GM12878 (cell line): ENCODE data around the gene CFAP70. TPM values are rescaled to one million over a fixed set of nuclear protein-coding genes. Genes with fewer than 3 reads are reported as not detected.

Source experiments
- ATAC-seq: fragments of 200-7000 bp; cut with Tn5 transposase; 3 replicates; pipeline ENCODE4 v1.9.1; 2020; ENCODE audit warnings: mild to moderate bottlenecking, moderate library complexity
- BruUV-seq: library from RNA; stranded (reverse); fragments of 400-500 nt; replicated peaks from 2 replicates; lab custom pipeline; 2021; lab: Mats Ljungman, UMichigan
- CTCF ChIA-PET: fragments of 300-600 bp; sonication (Branson Sonifier 250); formaldehyde crosslinking; extraction: SDS; loops from one replicate; lab custom pipeline; 2021; ENCODE audit warnings: inconsistent platforms; lab: Yijun Ruan, JAX
- POLR2A ChIA-PET: fragments of 350-600 bp; formaldehyde crosslinking; extraction: SDS; loops from one replicate; lab custom pipeline; 2021; ENCODE audit warnings: inconsistent platforms; lab: Charles Lee
- RAD21 ChIA-PET: fragments of 300-600 bp; sonication (Branson Sonifier 250); formaldehyde crosslinking; loops from one replicate; lab custom pipeline; 2023; ENCODE audit warnings: antibody characterized with exemption; ENCODE audit not compliant: unreplicated experiment; lab: Charles Lee
- SMC1A ChIA-PET: fragments of 300-600 bp; sonication (Branson Sonifier 250); formaldehyde crosslinking; loops from one replicate; lab custom pipeline; 2023; ENCODE audit not compliant: unreplicated experiment, uncharacterized antibody; lab: Charles Lee
- DNase-seq: peaks from one replicate; pipeline ENCODE4 v3.0.0-alpha.2; 2011; ENCODE audit warnings: low read depth, low spot score
- FAIRE-seq: peaks from 3 replicates; lab custom pipeline; 2011; peaks lifted over from hg19 to GRCh38; lab: Jason Lieb, UNC
- H2AFZ ChIP-seq: 2 replicates; pipeline ENCODE4 v1.6.0; 2011; ENCODE audit warnings: low read depth, low read length, control low read depth; ENCODE audit not compliant: control insufficient read depth
- H3K27ac ChIP-seq: 2 replicates; pipeline ENCODE4 v1.5.1; 2011; ENCODE audit warnings: control low read depth; ENCODE audit not compliant: control insufficient read depth, insufficient read depth
- H3K27me3 ChIP-seq, 2 experiments: replicated peaks in 1 of 2; 2 replicates each; pipeline versions ENCODE4 v1.6.0 to v1.6.1; 2011; ENCODE audit warnings: low read length in 1 of 2; ENCODE audit not compliant: control insufficient read depth in 2 of 2, insufficient read depth in 2 of 2
- H3K36me3 ChIP-seq, 2 experiments: 2 replicates each; pipeline ENCODE4 v1.5.1; 2011; ENCODE audit warnings: low read length in 1 of 2; ENCODE audit not compliant: control insufficient read depth in 2 of 2, insufficient read depth in 2 of 2
- H3K4me1 ChIP-seq: 2 replicates; pipeline ENCODE4 v1.6.1; 2011; ENCODE audit warnings: mild to moderate bottlenecking, low read length, moderate library complexity, mixed read lengths; ENCODE audit not compliant: control insufficient read depth, insufficient read depth
- H3K4me2 ChIP-seq: 2 replicates; pipeline ENCODE4 v1.6.0; 2011; ENCODE audit warnings: control low read depth; ENCODE audit not compliant: control insufficient read depth, insufficient read depth
- H3K4me3 ChIP-seq: fragments of 200-600 bp; sonication (generic); 2 replicates; pipeline ENCODE4 v1.5.1; 2016
- H3K79me2 ChIP-seq: 2 replicates; pipeline ENCODE4 v1.6.0; 2011; ENCODE audit warnings: low read length; ENCODE audit not compliant: control insufficient read depth, insufficient read depth
- H3K9ac ChIP-seq: 2 replicates; pipeline ENCODE4 v1.8.0; 2011; ENCODE audit warnings: low read length, control low read depth, mixed read lengths; ENCODE audit not compliant: control insufficient read depth, insufficient read depth
- H3K9me3 ChIP-seq: replicated peaks from 3 replicates; pipeline ENCODE4 v1.5.1; 2011; ENCODE audit warnings: mild to moderate bottlenecking, low read length; ENCODE audit not compliant: control insufficient read depth, insufficient read depth
- H4K20me1 ChIP-seq: 2 replicates; pipeline ENCODE4 v1.6.0; 2011; ENCODE audit not compliant: control insufficient read depth, insufficient read depth
- ATF7 ChIP-seq: fragments of 450-650 bp; IDR thresholded peaks from 2 replicates; pipeline ENCODE4 v1.6.1; 2016; ENCODE audit warnings: low read depth, mild to moderate bottlenecking
- CREB1 ChIP-seq: IDR thresholded peaks from 2 replicates; pipeline ENCODE4 v1.6.1; 2012; ENCODE audit warnings: low read depth, mild to moderate bottlenecking, inconsistent platforms
- NFYA ChIP-seq: IDR thresholded peaks from 2 replicates; pipeline ENCODE4 v1.6.1; 2011; ENCODE audit warnings: low read depth, mild to moderate bottlenecking, low read length, improper control_type of control experiment, borderline replicate concordance
- NKRF ChIP-seq: fragments of 450-650 bp; conservative IDR thresholded peaks from 2 replicates; pipeline ENCODE4 v1.6.1; 2017; ENCODE audit warnings: mild to moderate bottlenecking, moderate library complexity
- POLR2A ChIP-seq: IDR thresholded peaks from 2 replicates; pipeline ENCODE4 v1.6.1; 2011; ENCODE audit warnings: low read depth, mild to moderate bottlenecking, low read length
- RCOR1 ChIP-seq: conservative IDR thresholded peaks from 2 replicates; pipeline ENCODE4 v1.6.1; 2012; ENCODE audit warnings: low read depth, low read length, improper control_type of control experiment
- TCF7 ChIP-seq: IDR thresholded peaks from 2 replicates; pipeline ENCODE4 v1.6.1; 2014; ENCODE audit warnings: antibody characterized with exemption, borderline replicate concordance
- WRNIP1 ChIP-seq: IDR thresholded peaks from 2 replicates; pipeline ENCODE4 v1.6.1; 2011; ENCODE audit warnings: low read depth, low read length, improper control_type of control experiment, borderline replicate concordance
- WGBS: methylation state at CpG from one replicate; pipeline ENCODE4 v1.1.6; 2016; ENCODE audit warnings: low lambda C conversion rate; ENCODE audit not compliant: insufficient replicate concordance, insufficient coverage; ENCODE audit errors: missing lambda C conversion rate; 5-methylcytosine and 5-hydroxymethylcytosine counted together
- in situ Hi-C: fragments of 300-500 bp; cut with MboI; formaldehyde crosslinking; loops from 9 replicates; pipeline ENCODE4 v1.14.3; 2018; ENCODE audit warnings: mixed read lengths
- intact Hi-C: fragments of 100-400 bp; cut with micrococcal nuclease; formaldehyde crosslinking; loops from one replicate; pipeline ENCODE4 v1.14.2; 2022; ENCODE audit not compliant: unreplicated experiment
- polyA plus RNA-seq, 11 experiments: library from polyadenylated mRNA; depleted of rRNA in 4 of 11; unstranded in 6 of 11; stranded (reverse) in 5 of 11; fragments of >200 nt; fragmentation: Nextera tagmentation in 4 of 11; fragmentation: Illumina TruSeq in 1 of 11; extraction: Ambion mirVana in 4 of 11; extraction: Trizol in 1 of 11; gene quantifications; 1 replicate in 1 of 11; 2 replicates in 10 of 11; pipeline versions ENCODE4 v1.2.1 to v1.2.3, GENCODE V29; 2011 to 2016; ENCODE audit warnings: inconsistent platforms in 2 of 11, missing spikeins in 2 of 11, low read depth in 1 of 11
- total RNA-seq, 4 experiments: library from RNA; depleted of rRNA in 3 of 4; stranded (reverse); fragments of >200 nt in 3 of 4; fragmentation: Illumina TruSeq in 1 of 4; extraction: Trizol in 1 of 4; gene quantifications; 2 replicates each; pipeline versions ENCODE4 v1.2.1 to v1.2.3, GENCODE V29; 2013 to 2021
- TF ChIP-seq, protein P1 (sequence below): fragments of 450-650 bp; IDR thresholded peaks from 2 replicates; pipeline ENCODE4 v1.6.1; 2017; ENCODE audit warnings: mild to moderate bottlenecking, moderate library complexity
- TF ChIP-seq, protein P2 (sequence below): IDR thresholded peaks from 2 replicates; pipeline ENCODE4 v1.6.1; 2011; ENCODE audit warnings: borderline replicate concordance, low read depth, mild to moderate bottlenecking, moderate library complexity, low read length; ENCODE audit not compliant: insufficient read depth, poor library complexity, severe bottlenecking

The CFAP70 gene
- total and polyA plus RNA-seq, 10 of the 15 experiments (the other 5 are each of a cell fraction or from before 2014, with no cell fraction given): 0.21 to 1.1 (median 0.42) TPM

GRCh38 chr10:73209705-73210104 lies 149.0 kb downstream of the CFAP70 start:
- intact Hi-C loops: no loop called here

DNA sequence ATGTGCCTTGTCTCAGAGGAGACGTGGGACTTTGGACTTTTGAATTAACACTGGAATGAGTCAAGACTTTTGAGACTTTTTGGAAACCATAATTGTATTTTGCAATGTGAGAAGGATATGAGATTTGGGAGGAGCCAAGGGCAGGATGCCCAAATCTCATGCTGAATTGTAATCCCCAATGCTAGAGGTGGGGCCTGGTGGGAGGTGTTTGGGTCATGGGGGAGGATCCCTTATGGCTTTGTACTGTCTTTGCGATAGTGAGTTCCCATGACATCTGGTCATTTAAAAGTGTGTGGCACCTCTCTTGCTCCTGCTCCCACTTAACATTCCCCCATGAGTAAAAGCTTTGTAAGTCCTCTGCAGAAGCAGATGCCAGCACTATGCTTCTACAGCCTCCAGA lies 150.8 kb downstream of the CFAP70 start:
- H3K4me3 ChIP-seq: no peak overlapping the region
- no TSS peak for BruUV-seq
- TF ChIP-seq POLR2A: no peak
- no peak for TF ChIP-seq NKRF
- TF ChIP-seq, protein P1, sequence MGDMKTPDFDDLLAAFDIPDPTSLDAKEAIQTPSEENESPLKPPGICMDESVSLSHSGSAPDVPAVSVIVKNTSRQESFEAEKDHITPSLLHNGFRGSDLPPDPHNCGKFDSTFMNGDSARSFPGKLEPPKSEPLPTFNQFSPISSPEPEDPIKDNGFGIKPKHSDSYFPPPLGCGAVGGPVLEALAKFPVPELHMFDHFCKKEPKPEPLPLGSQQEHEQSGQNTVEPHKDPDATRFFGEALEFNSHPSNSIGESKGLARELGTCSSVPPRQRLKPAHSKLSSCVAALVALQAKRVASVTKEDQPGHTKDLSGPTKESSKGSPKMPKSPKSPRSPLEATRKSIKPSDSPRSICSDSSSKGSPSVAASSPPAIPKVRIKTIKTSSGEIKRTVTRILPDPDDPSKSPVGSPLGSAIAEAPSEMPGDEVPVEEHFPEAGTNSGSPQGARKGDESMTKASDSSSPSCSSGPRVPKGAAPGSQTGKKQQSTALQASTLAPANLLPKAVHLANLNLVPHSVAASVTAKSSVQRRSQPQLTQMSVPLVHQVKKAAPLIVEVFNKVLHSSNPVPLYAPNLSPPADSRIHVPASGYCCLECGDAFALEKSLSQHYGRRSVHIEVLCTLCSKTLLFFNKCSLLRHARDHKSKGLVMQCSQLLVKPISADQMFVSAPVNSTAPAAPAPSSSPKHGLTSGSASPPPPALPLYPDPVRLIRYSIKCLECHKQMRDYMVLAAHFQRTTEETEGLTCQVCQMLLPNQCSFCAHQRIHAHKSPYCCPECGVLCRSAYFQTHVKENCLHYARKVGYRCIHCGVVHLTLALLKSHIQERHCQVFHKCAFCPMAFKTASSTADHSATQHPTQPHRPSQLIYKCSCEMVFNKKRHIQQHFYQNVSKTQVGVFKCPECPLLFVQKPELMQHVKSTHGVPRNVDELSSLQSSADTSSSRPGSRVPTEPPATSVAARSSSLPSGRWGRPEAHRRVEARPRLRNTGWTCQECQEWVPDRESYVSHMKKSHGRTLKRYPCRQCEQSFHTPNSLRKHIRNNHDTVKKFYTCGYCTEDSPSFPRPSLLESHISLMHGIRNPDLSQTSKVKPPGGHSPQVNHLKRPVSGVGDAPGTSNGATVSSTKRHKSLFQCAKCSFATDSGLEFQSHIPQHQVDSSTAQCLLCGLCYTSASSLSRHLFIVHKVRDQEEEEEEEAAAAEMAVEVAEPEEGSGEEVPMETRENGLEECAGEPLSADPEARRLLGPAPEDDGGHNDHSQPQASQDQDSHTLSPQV: no peak
- TF ChIP-seq TCF7: no peak
- no peak for TF ChIP-seq ATF7
- no peak for TF ChIP-seq WRNIP1
- no peak for TF ChIP-seq CREB1
- TF ChIP-seq, all 136 proteins: peak for 0
- RAD21 ChIA-PET: no interaction called here
- H3K79me2 ChIP-seq: no peaks in the 10 kb centered on the region
- H3K27me3 ChIP-seq: no peaks in the 10 kb centered on the region
- DNase-seq (no peak), FAIRE-seq (no peak), ATAC-seq (no peak)
- intact Hi-C loops (no loop called here), in situ Hi-C loops (no loop called here)
- no peak overlapping the region for H3K4me2 ChIP-seq
- H3K4me1 ChIP-seq: no peaks in the 10 kb centered on the region
- no peaks in the 10 kb centered on the region for H3K9me3 ChIP-seq
- no peaks in the 10 kb centered on the region for H4K20me1 ChIP-seq
- SMC1A ChIA-PET: interaction anchor here (1.5 kb wide), 1 partner anchor 39 kb away, joined by 3 read pairs; the partner anchor contains the start of gene DNAJC9
- CTCF ChIA-PET: no interaction called here
- no peak overlapping the region for H3K27ac ChIP-seq
- POLR2A ChIA-PET: no interaction called here
- WGBS: 98% methylated on average over 2 of the region's 2 CpGs
- no peaks in the 10 kb centered on the region for H3K36me3 ChIP-seq
- no peak overlapping the region for H3K9ac ChIP-seq
- no peak overlapping the region for H2AFZ ChIP-seq

More at GRCh38 chr10:73209705-73210104, 149.0 kb downstream of the CFAP70 start:
- Histone ChIP-seq H3K79me2 (no peaks in the 10 kb centered on the region), H3K4me1 (no peaks in the 10 kb centered on the region), H3K9me3 (no peaks in the 10 kb centered on the region), H2AFZ (no peak overlapping the region), H3K27me3 (no peaks in the 10 kb centered on the region), H3K4me3 (no peak overlapping the region), H3K27ac (no peak overlapping the region), H3K9ac (no peak overlapping the region), H3K4me2 (no peak overlapping the region), H4K20me1 (no peaks in the 10 kb centered on the region), H3K36me3 (no peaks in the 10 kb centered on the region; a peak in 1 of 4 replicates)
- ChIA-PET POLR2A (no interaction called here), RAD21 (no interaction called here), CTCF (interaction anchor here (1.5 kb wide), 1 partner anchor 11 kb away, joined by 3 read pairs; no protein-coding TSS in a partner anchor), SMC1A (no interaction called here)
- DNase-seq (no peak), FAIRE-seq (no peak), ATAC-seq (no peak)
- WGBS: 95% methylated on average over 1 of the region's 1 CpG
- TF ChIP-seq NFYA (no peak), RCOR1 (no peak)
- TF ChIP-seq, protein P2, sequence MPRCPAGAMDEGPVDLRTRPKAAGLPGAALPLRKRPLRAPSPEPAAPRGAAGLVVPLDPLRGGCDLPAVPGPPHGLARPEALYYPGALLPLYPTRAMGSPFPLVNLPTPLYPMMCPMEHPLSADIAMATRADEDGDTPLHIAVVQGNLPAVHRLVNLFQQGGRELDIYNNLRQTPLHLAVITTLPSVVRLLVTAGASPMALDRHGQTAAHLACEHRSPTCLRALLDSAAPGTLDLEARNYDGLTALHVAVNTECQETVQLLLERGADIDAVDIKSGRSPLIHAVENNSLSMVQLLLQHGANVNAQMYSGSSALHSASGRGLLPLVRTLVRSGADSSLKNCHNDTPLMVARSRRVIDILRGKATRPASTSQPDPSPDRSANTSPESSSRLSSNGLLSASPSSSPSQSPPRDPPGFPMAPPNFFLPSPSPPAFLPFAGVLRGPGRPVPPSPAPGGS: peak; percentile 66
- no TSS peak for BruUV-seq
- in situ Hi-C loops: no loop called here
